Transverse colon (tissue), 4 donors: ENCODE data around the gene PTDSS2. TPM values are rescaled to one million over a fixed set of nuclear protein-coding genes. Genes with fewer than 3 reads are reported as not detected.

Experiments
- DNase-seq: peaks from one replicate; pipeline ENCODE4 v3.0.0-alpha.2; 2019
- H3K27ac ChIP-seq, 4 donors: fragments of 200-600 bp; sonication (generic); 2 replicates each; pipeline ENCODE4 v1.5.1; 2016 to 2018; ENCODE audit warnings: inconsistent platforms in 4 of 4
- H3K27me3 ChIP-seq: fragments of 200-600 bp; sonication (generic); 2 replicates; pipeline ENCODE4 v1.5.1; 2017; ENCODE audit warnings: inconsistent platforms
- H3K36me3 ChIP-seq, 4 donors: fragments of 200-600 bp; sonication (generic); 2 replicates each; pipeline ENCODE4 v1.5.1; 2017 to 2019; ENCODE audit warnings: inconsistent platforms in 4 of 4
- H3K4me1 ChIP-seq, 4 donors: fragments of 200-600 bp; sonication (generic); 2 replicates each; pipeline ENCODE4 v1.5.1; 2017 to 2020; ENCODE audit warnings: inconsistent platforms in 4 of 4
- H3K4me3 ChIP-seq, 4 donors: fragments of 200-600 bp; sonication (generic); 1 replicate in 1 of 4; 2 replicates in 3 of 4; pipeline versions ENCODE4 v1.5.1 to v1.6.1; 2017 to 2019; ENCODE audit warnings: inconsistent platforms in 4 of 4
- H3K9me3 ChIP-seq, 2 donors: fragments of 200-600 bp; sonication (generic); 2 replicates each; pipeline ENCODE4 v1.5.1; 2017 to 2019; ENCODE audit warnings: inconsistent platforms in 2 of 2
- CTCF ChIP-seq, 5 experiments: fragments of 200-600 bp in 3 of 5; fragments of 450-650 bp in 2 of 5; sonication (generic) in 3 of 5; IDR thresholded peaks; 1 replicate in 2 of 5; 2 replicates in 3 of 5; pipeline ENCODE4 v1.5.1; 2016 to 2017; ENCODE audit warnings: antibody characterized with exemption in 5 of 5, inconsistent platforms in 3 of 5, mild to moderate bottlenecking in 2 of 5, moderate library complexity in 1 of 5
- EP300 ChIP-seq: sonication (generic); formaldehyde crosslinking; IDR thresholded peaks from one replicate; pipeline ENCODE4 v1.6.1; 2017; ENCODE audit warnings: antibody characterized with exemption, low read depth
- POLR2A ChIP-seq: fragments of 450-650 bp; IDR thresholded peaks from one replicate; pipeline ENCODE4 v1.6.1; 2016; ENCODE audit warnings: antibody characterized with exemption, mild to moderate bottlenecking, moderate library complexity
- POLR2AphosphoS5 ChIP-seq, 3 donors: sonication (generic); formaldehyde crosslinking; IDR thresholded peaks; one replicate each; pipeline ENCODE4 v1.6.1; 2016; ENCODE audit warnings: antibody characterized with exemption in 3 of 3
- WGBS, 2 donors: methylation state at CpG; one replicate each; pipeline ENCODE4 v1.1.5; 2018; ENCODE audit warnings: low coverage in 1 of 2; 5-methylcytosine and 5-hydroxymethylcytosine counted together
- in situ Hi-C, 4 donors: fragments of 200-750 bp; cut with MboI; loops; one replicate each; pipeline versions ENCODE4 v1.15.0 to v1.15.1; 2017; ENCODE audit warnings: low sequenced_read_pairs in 3 of 4, low pct_ligation_motif_present in 1 of 4, low pct_unique_long_range_greater_than_20kb in 1 of 4
- intact Hi-C: fragments of 100-400 bp; cut with DNase I; formaldehyde crosslinking; loops from one replicate; pipeline ENCODE4 v1.15.1; 2023; ENCODE audit warnings: low total_unique reads
- total RNA-seq, 4 donors: library from RNA; depleted of rRNA; stranded (reverse); fragments of >200 nt; gene quantifications; one replicate each; pipeline ENCODE4 v1.1.0, GENCODE V29; 2016

Gene PTDSS2
- total RNA-seq, 4 donors from 2014 or later: 28.5 to 264 (median 76.0) TPM

GRCh38 chr11:532986-533585 lies 83.0 kb downstream of the PTDSS2 start:
- TF ChIP-seq POLR2AphosphoS5 (IDR thresholded peaks at IDR 0.05) (no peak), EP300 (no peak), CTCF (IDR thresholded peaks at IDR 0.05) (no peak), POLR2A (no peak)
- H3K36me3 ChIP-seq: no peaks in the 10 kb centered on the region
- intact Hi-C loops (no loop called here), in situ Hi-C loops (no loop called here)
- peaks cover 2% of the 10 kb centered on the region for H3K27me3 ChIP-seq
- H3K4me3 ChIP-seq: no peak overlapping the region
- no peak overlapping the region for H3K27ac ChIP-seq
- DNase-seq: no peak
- WGBS, 2 donors: 85% methylated on average over 15 of the region's 33 CpGs; no CpG with 5 or more reads in 1 of the 2 donors
- peaks cover 11 to 37% (median 34%) of the 10 kb centered on the region in 4 donors for H3K4me1 ChIP-seq
- no peaks in the 10 kb centered on the region for H3K9me3 ChIP-seq

DNA sequence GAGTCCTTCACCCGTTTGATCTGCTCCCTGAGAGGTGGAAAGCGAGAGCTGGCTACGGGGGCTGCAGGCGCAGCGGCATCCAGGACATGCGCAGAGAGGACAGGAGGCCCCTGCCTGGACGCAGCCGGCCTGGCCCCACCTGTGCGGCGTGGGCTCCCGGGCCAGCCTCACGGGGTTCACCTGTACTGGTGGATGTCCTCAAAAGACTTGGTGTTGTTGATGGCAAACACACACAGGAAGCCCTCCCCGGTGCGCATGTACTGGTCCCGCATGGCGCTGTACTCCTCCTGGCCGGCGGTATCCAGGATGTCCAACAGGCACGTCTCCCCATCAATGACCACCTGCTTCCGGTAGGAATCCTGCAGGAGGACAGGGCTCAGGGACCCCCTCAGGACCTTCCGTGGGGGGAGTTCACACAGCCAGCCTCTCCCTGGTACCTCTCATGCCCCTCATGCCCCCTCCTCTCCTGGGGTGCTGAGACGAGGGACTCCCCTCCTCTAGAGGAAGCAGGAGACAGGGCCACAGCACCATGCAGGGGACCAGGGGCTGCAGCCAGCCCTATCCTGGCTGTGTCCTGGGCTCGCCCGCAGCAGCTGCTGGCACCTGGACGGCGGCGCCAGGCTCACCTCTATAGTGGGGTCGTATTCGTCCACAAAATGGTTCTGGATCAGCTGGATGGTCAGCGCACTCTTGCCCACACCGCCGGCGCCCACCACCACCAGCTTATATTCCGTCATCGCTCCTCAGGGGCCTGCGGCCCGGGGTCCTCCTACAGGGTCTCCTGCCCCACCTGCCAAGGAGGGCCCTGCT lies 83.7 kb downstream of the PTDSS2 start:
- intact Hi-C loops (no loop called here), in situ Hi-C loops (no loop called here)
- Histone ChIP-seq H3K4me3 (peak overlapping the region in 3 of 4 donors; percentile 58 to 95 (median 83)), H3K27me3 (peaks cover 2% of the 10 kb centered on the region), H3K27ac (peak overlapping the region in 2 of 4 donors; percentile 79 to 95), H3K36me3 (no peaks in the 10 kb centered on the region), H3K4me1 (peaks cover 11 to 37% (median 35%) of the 10 kb centered on the region in 4 donors), H3K9me3 (no peaks in the 10 kb centered on the region)
- TF ChIP-seq POLR2A: no peak
- no peak for TF ChIP-seq POLR2AphosphoS5 (IDR thresholded peaks at IDR 0.05)
- no peak for TF ChIP-seq EP300
- no peak for TF ChIP-seq CTCF (IDR thresholded peaks at IDR 0.05)
- DNase-seq: no peak
- 93% methylated on average over 28 of the region's 37 CpGs; no CpG with 5 or more reads in 1 of the 2 donors for WGBS, 2 donors

DNA sequence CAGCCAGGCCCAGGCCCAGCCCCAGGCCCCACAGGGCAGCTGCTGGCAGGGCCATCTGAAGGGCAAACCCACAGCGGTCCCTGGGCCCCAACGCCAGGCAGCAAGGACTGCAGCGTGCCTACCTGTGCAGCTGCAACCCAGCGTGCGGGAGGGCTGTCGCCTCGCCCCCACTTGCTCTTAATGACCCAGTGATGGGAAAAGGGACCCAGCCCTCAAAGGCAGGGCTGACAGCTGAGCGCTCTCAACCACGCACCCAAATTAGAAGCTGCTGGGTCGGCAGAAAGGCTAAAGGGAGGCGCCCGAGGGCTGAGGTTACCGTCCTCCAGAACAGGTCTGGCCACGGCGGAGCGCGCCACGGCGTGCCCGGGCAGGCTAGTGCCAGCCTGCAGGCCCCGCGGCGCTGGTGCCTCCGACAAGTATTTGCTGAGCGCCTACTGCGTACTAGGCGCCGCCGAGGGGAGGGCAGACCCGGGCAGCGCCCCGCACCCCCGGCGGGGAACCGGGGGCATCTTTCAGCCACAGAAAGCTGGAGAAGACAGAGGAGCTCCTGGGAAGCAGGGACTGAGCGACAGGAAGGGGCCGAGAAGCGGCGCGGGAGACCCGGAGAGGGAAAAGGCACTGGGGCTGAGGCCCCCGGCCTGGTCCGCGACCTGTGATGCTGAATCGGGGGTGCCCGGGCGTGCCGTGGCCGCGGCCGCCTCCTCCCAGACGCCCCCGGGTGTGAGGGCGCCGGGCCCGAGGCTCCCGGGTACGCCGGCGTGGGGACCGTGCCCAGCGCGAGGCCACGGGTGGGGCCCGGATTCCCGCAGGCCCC lies 84.5 kb downstream of the PTDSS2 start:
- intact Hi-C loops (no loop called here), in situ Hi-C loops (no loop called here)
- DNase-seq: no peak
- Histone ChIP-seq H3K27ac (peak overlapping the region; percentile 68 to 95 (median 87)), H3K27me3 (peaks cover 2% of the 10 kb centered on the region), H3K9me3 (no peaks in the 10 kb centered on the region), H3K4me3 (peak overlapping the region; percentile 58 to 96 (median 89)), H3K36me3 (no peaks in the 10 kb centered on the region), H3K4me1 (peaks cover 11 to 37% (median 35%) of the 10 kb centered on the region in 4 donors)
- 27% methylated on average over 13 of the region's 66 CpGs; no CpG with 5 or more reads in 1 of the 2 donors for WGBS, 2 donors
- TF ChIP-seq EP300 (no peak), POLR2AphosphoS5 (IDR thresholded peaks at IDR 0.05) (no peak), CTCF (IDR thresholded peaks at IDR 0.05) (no peak), POLR2A (no peak)

GRCh38 chr11:535210-535518 lies 85.1 kb downstream of the PTDSS2 start:
- intact Hi-C loops: no loop called here
- TF ChIP-seq POLR2AphosphoS5 (IDR thresholded peaks at IDR 0.05) (no peak), CTCF (IDR thresholded peaks at IDR 0.05) (no peak), EP300 (no peak), POLR2A (no peak)
- Histone ChIP-seq H3K4me3 (peak overlapping the region; percentile 58 to 96 (median 89)), H3K36me3 (no peaks in the 10 kb centered on the region), H3K4me1 (peaks cover 11 to 37% (median 35%) of the 10 kb centered on the region in 4 donors), H3K27me3 (peaks cover 2% of the 10 kb centered on the region), H3K27ac (peak overlapping the region; percentile 68 to 95 (median 87)), H3K9me3 (no peaks in the 10 kb centered on the region)
- WGBS, 2 donors: 0% methylated on average over 6 of the region's 56 CpGs; no CpG with 5 or more reads in 1 of the 2 donors
- DNase-seq: no peak
- in situ Hi-C loops: no loop called here
